Inflammatory macrophage treated with lipopolysaccharide for 4 hours (primary cell): Measurements from ENCODE around the gene TMEM192.
"Not testable (repeated sequence)": the region's sequence is repeated elsewhere in the genome, so short reads cannot be mapped to it uniquely, and the experiment has no call there.

Source experiments
- DNase-seq: peaks from one replicate; pipeline ENCODE4 v3.0.0-alpha.2; 2020

Gene TMEM192

GRCh38 chr4:165092187-165092586, 20.5 kb downstream of the TMEM192 start:
- not testable (repeated sequence) for DNase-seq

GRCh38 chr4:165088366-165088765, 24.3 kb downstream of the TMEM192 start:
- DNase-seq: no peak

GRCh38 chr4:165085946-165086345, 26.7 kb downstream of the TMEM192 start:
- DNase-seq: peak; percentile 18

GRCh38 chr4:165084787-165085186, 27.9 kb downstream of the TMEM192 start:
- not testable (repeated sequence) for DNase-seq

DNA sequence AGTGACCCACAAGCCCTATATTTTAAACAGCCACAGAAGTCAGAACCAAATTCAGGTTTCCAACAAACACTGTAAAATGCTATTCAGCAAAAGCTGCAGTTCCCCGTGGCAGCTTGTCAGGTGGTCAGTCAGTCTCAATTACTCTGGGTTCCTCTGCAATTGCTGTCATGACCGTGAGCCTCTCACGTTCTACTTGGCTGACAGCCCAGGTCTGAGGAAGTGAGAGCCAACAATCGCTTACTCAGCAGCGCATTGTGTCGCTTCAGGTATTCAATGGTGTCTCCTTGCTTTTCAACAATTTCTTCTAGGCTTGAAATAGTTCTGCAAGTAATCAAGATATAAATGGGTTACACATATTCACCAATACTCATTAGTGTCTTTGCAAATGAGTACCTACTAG, 33.2 kb downstream of the TMEM192 start:
- no peak for DNase-seq

DNA sequence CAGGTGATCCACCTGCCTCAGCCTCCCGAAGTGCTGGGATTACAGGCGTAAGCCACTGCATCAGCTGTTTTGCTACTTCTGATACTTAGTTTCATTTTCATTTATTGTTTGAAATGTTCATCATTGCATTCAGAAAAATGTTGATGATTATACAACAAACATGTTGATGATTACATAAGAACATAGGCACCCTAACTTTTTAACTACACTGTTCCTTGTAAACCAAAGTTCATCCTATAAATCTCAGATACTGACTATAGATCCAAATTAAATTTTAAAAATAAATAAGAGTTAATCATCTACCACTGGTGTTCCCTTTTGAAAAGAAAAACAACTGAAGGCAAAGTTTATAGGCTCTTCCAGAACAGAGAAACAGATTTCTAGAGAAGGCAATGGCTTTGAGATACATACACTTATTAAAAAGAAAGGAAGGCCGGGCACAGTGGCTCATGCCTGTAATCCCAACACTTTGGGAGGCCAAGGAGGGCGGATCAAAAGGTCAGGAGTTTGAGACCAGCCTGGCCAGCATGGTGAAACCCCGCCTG, 35.6 kb downstream of the TMEM192 start:
- DNase-seq: no peak

GRCh38 chr4:165073346-165073745, 39.3 kb downstream of the TMEM192 start:
- DNase-seq: not testable (repeated sequence)

GRCh38 chr4:165070560-165070959, 42.1 kb downstream of the TMEM192 start:
- DNase-seq: no peak

DNA sequence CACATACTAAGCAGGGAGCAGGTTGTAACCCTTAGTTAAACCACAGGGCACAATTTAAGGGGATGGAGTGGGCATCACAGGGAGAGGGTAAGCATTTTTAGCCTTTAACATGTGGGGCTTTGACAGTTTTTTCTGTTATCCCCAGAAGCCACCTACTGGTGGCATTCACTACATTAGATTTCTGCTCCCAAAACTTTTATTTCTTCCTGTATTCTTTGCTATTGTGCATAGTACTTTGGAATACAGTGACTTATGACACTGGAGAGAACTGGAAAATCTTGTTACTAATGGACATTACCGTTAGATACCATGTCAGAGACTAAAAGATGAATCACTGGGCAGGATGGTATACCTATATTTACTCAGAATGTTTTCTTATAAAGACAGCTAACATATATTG, 51.7 kb downstream of the TMEM192 start:
- DNase-seq: no peak

DNA sequence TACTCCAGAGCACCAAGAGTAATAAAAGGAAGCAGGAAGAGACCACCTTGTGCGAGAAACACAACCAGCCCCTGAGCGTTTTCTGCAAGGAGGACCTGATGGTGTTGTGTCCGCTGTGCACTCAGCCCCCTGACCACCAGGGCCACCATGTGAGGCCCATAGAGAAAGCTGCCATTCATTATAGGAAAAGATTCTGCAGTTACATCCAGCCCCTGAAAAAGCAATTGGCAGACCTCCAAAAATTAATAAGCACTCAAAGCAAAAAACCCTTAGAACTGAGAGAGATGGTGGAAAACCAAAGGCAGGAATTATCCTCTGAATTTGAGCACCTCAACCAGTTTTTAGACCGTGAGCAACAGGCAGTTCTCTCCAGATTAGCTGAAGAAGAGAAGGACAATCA, 53.3 kb downstream of the TMEM192 start:
- DNase-seq: no peak

DNA sequence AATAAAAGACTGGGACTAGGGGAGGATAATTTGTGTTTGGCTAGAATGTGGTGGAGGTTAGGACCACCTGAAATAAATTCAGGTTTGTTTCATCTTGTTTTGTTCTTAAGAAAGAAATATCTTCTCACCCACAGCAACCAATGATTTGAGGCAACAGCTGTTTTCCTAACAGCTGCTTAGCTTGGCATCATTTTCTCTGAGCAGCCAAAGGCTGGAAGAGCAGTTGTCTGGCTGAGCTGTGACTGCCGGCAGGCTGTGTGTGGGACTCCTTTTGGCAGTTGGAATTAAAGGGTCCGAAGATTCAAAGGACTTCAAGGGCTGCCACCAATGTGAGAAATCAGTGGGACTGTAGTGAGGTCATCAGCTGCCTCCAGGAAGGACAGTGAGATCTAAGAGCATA, 54.0 kb downstream of the TMEM192 start:
- DNase-seq: no peak

- DNase-seq: no peak
Observed at GRCh38 chr4:165055601-165056000, 57.1 kb downstream of the TMEM192 start.

DNA sequence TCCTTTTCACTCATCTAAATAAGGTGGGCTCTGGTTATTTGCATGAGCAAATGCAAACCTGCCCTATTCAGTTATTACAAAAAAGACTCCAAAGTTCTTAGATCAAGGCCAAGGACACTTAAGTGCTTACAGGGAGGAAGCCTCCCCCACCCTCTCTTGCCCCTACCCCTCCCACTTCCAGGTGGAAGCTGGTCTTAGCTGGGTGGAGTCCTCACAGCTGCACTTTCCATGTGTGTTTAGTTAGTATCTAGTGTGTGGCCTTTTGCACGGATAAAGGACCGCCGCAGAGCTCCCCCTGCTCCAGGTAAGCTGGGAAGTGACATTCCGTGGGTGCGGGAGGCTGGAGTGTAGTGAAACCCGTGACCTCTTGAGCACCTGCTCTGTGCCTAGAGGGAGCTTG, 59.0 kb downstream of the TMEM192 start, which contains the start of gene TRIM75:
TRIM75 (plus strand) TSS at position 222 of the 400 bp plus-strand sequence. CDS start 5,282 bp downstream, outside the sequence.
- DNase-seq: no peak

- DNase-seq: no peak
Observed at GRCh38 chr4:165052627-165053026, 60.0 kb downstream of the TMEM192 start.

- no peak for DNase-seq
Observed at GRCh38 chr4:165048170-165048569, 64.5 kb downstream of the TMEM192 start.

DNA sequence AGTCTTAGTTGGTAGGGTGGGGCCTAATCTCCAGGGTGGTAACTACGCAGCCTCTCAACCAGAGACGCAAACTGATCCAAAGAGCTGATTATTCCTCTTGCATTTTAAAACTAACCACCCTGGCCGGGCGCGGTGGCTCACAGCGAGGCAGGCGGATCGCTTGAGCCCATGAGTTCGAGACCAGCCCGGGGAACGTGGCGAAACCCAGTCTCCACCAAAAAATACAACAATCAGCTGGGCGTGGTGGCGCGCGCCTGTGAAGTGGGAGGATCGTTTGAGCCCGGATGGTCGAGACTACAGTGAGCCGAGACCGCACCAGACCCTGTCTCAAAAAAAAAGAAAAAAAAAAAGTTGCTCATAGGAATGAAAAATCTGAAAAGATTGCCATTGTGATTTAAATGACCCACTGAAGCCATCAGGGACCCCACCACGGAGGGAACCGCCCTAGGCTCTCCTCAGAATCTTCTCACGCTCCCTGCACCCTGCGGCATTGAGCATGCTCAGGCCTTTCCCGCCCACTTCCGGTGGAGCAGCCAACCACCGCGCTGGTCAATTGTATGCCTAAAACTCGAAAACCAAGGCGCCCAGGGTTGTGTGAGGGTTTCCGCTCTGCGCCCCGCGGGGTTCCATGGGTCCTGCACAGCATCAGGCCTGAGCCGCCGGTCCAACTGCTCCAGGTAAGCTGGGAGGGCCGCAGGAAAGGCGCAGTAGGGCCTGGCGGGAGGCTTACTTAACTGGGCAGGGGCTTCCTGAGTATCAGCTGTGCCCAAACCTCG, 81.0 kb downstream of the TMEM192 start, which contains the start of gene TRIM60:
TRIM60 (plus strand) TSS at position 564 of the 776 bp plus-strand sequence. CDS start 8,074 bp downstream, outside the sequence.
- DNase-seq: no peak

GRCh38 chr4:165027762-165028402, 84.8 kb downstream of the TMEM192 start:
- no peak for DNase-seq

- DNase-seq: not testable (repeated sequence)
Observed at GRCh38 chr4:165025782-165026181, 86.9 kb downstream of the TMEM192 start.
